Stomach (tissue), 9 donors: ENCODE data around the gene NCOA5. TPM values are rescaled to one million over a fixed set of nuclear protein-coding genes. Genes with fewer than 3 reads are reported as not detected.

ENCODE experiments used
- DNase-seq, 2 donors: peaks; one replicate each; pipeline versions ENCODE4 v3.0.0 to v3.0.0-alpha.2; 2013 to 2019
- H3K27ac ChIP-seq, 5 donors: fragments of 200-600 bp in 4 of 5; sonication (generic) in 4 of 5; one replicate each; pipeline ENCODE4 v1.5.1; 2013 to 2019; ENCODE audit warnings: mild to moderate bottlenecking in 1 of 5, moderate library complexity in 1 of 5
- H3K27me3 ChIP-seq, 3 donors: fragments of 200-600 bp; sonication (generic); one replicate each; pipeline ENCODE4 v1.5.1; 2017 to 2019; ENCODE audit warnings: mixed run types in 1 of 3
- H3K36me3 ChIP-seq, 4 donors: fragments of 200-600 bp; sonication (generic); 1 replicate in 3 of 4; 2 replicates in 1 of 4; pipeline ENCODE4 v1.5.1; 2016 to 2019
- H3K4me1 ChIP-seq, 4 donors: fragments of 200-600 bp; sonication (generic); one replicate each; pipeline ENCODE4 v1.5.1; 2016 to 2019
- H3K4me3 ChIP-seq, 4 donors: fragments of 200-600 bp; sonication (generic) in 3 of 4; one replicate each; pipeline ENCODE4 v1.5.1; 2016 to 2019; ENCODE audit warnings: mild to moderate bottlenecking in 1 of 4
- H3K9me3 ChIP-seq, 4 donors: fragments of 200-600 bp; sonication (generic); one replicate each; pipeline ENCODE4 v1.5.1; 2016 to 2019
- EP300 ChIP-seq: sonication (generic); formaldehyde crosslinking; IDR thresholded peaks from one replicate; pipeline ENCODE4 v1.6.1; 2017; ENCODE audit warnings: antibody characterized with exemption
- POLR2A ChIP-seq, 4 donors: fragments of 450-650 bp; IDR thresholded peaks; one replicate each; pipeline ENCODE4 v1.6.1; 2016; ENCODE audit warnings: antibody characterized with exemption in 4 of 4, control low read depth in 2 of 4, mild to moderate bottlenecking in 1 of 4, moderate library complexity in 1 of 4
- POLR2AphosphoS5 ChIP-seq, 3 donors: sonication (generic); formaldehyde crosslinking; IDR thresholded peaks; one replicate each; pipeline ENCODE4 v1.6.1; 2016; ENCODE audit warnings: antibody characterized with exemption in 3 of 3
- WGBS, 5 donors: extraction: QIAGEN DNeasy Blood & Tissue Kit in 3 of 5; methylation state at CpG; one replicate each; pipeline versions ENCODE4 v1.1.5 to v1.1.7; 2013 to 2018; 5-methylcytosine and 5-hydroxymethylcytosine counted together
- intact Hi-C: fragments of 100-400 bp; cut with DNase I; formaldehyde crosslinking; loops from one replicate; pipeline ENCODE4 v1.15.1; 2023; ENCODE audit warnings: low total_unique reads
- polyA plus RNA-seq, 3 donors: library from polyadenylated mRNA; stranded (reverse); fragments of 200-250 nt; gene quantifications; one replicate each; pipeline ENCODE4 v1.2.3, GENCODE V29; 2013
- total RNA-seq, 5 donors: library from RNA; depleted of rRNA; stranded (reverse); fragments of >200 nt; gene quantifications; one replicate each; pipeline versions ENCODE4 v1.1.0 to v1.2.3, GENCODE V29; 2014 to 2016
- TF ChIP-seq, protein P1 (sequence below), 7 experiments: fragments of 450-650 bp in 4 of 7; fragments of 200-600 bp in 3 of 7; sonication (generic) in 3 of 7; IDR thresholded peaks; one replicate each; pipeline ENCODE4 v1.5.1; 2016 to 2019; ENCODE audit warnings: antibody characterized with exemption in 7 of 7, control low read depth in 2 of 7, mild to moderate bottlenecking in 1 of 7
- donor health status: healthy with polysubstance abuse.
- donor health status: Bipolar disorder and iron deficiency.
- donor health status: healthy.

Gene NCOA5
- total and polyA plus RNA-seq, 8 donors, result 4.3 to 58.9 (median 11.4) TPM

DNA sequence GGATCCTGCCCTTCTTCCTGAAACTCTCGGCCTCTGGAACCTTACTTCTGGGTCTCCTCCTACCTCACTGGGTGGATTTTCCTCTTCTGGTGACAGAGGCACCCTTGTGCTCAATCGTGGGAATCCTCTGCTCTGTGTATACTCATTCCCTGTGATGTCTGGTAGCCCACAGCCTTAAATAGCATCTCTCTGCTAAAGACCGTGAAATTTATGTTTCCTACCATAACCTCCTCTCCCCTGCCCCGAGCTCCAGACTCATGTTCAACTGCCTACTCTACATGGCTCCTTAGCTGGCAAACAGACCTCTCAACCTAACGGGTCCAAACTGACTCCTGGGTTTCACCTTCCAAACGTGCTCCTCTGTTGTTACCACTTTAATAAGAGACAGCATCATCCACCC lies 71.2 kb downstream of the NCOA5 start:
- Histone ChIP-seq H3K4me1 (peaks cover 19 to 30% (median 30%) of the 10 kb centered on the region in 4 donors), H3K36me3 (no peaks in the 10 kb centered on the region), H3K4me3 (no peak overlapping the region), H3K27ac (no peak overlapping the region), H3K9me3 (no peaks in the 10 kb centered on the region), H3K27me3 (peaks cover 26 to 95% (median 43%) of the 10 kb centered on the region in 3 donors)
- WGBS, 5 donors, result 57 to 64% (median 58%) methylated on average over 6 of the region's 6 CpGs
- intact Hi-C loops, result loop anchor here (10.0 kb wide), 1 partner anchor 76 kb away; no protein-coding TSS in a partner anchor
- DNase-seq, result no peak
- TF ChIP-seq, protein P1, sequence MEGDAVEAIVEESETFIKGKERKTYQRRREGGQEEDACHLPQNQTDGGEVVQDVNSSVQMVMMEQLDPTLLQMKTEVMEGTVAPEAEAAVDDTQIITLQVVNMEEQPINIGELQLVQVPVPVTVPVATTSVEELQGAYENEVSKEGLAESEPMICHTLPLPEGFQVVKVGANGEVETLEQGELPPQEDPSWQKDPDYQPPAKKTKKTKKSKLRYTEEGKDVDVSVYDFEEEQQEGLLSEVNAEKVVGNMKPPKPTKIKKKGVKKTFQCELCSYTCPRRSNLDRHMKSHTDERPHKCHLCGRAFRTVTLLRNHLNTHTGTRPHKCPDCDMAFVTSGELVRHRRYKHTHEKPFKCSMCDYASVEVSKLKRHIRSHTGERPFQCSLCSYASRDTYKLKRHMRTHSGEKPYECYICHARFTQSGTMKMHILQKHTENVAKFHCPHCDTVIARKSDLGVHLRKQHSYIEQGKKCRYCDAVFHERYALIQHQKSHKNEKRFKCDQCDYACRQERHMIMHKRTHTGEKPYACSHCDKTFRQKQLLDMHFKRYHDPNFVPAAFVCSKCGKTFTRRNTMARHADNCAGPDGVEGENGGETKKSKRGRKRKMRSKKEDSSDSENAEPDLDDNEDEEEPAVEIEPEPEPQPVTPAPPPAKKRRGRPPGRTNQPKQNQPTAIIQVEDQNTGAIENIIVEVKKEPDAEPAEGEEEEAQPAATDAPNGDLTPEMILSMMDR (IDR thresholded peaks at IDR 0.05), result no peak

DNA sequence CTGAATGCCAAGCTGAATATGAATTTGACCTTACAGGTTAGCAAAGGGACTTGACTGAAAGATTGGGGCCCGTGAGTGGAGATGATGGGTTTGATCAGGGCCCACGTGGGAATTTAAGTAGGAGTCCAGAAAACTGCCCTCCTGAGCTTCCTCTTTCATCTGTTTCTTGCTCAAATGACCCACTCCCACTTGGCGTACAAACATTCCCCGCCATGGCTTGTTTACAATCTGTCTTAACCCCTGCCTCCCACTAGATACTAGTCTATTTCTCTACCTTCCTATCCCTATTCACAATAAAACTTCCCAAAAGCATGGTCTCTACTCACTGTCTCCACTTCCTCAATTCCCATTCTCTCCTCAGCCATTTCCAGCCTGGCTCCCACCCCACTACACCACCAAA lies 71.7 kb downstream of the NCOA5 start:
- TF ChIP-seq, protein P1 (IDR thresholded peaks at IDR 0.05), result no peak
- TF ChIP-seq POLR2A (IDR thresholded peaks at IDR 0.05) (no peak), EP300 (no peak), POLR2AphosphoS5 (IDR thresholded peaks at IDR 0.05) (no peak)
- peaks cover 28 to 95% (median 44%) of the 10 kb centered on the region in 3 donors for H3K27me3 ChIP-seq
- 32 to 41% (median 34%) methylated on average over 4 of the region's 4 CpGs for WGBS, 5 donors
- H3K27ac ChIP-seq, result no peak overlapping the region
- H3K9me3 ChIP-seq, result no peaks in the 10 kb centered on the region
- no peak for DNase-seq
- no peaks in the 10 kb centered on the region for H3K36me3 ChIP-seq
- intact Hi-C loops, result loop anchor here (10.0 kb wide), 1 partner anchor 77 kb away; no protein-coding TSS in a partner anchor
- peaks cover 19 to 34% (median 33%) of the 10 kb centered on the region in 4 donors for H3K4me1 ChIP-seq
- no peak overlapping the region for H3K4me3 ChIP-seq

DNA sequence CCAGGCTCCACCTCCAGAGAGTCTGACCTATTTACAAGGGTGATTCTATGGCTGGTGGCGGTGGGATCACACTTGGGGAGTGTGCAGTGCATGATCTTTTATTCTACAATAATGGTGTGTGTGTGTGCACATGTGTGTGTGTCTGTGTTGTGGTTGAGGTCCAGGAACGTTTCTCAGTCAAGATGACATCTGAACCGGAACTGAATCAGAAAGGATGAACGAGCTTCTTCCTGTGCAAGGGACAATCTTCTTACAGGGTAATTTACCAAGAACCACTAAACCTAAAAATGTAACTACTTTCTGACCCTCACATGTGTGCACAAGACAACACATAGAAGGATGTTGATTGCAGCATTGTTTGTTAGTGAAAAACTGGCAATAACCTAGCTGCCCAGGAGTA lies 72.5 kb downstream of the NCOA5 start:
- Histone ChIP-seq H3K36me3 (no peaks in the 10 kb centered on the region), H3K27ac (no peak overlapping the region), H3K4me3 (no peak overlapping the region), H3K9me3 (no peaks in the 10 kb centered on the region), H3K27me3 (peaks cover 30 to 95% (median 44%) of the 10 kb centered on the region in 3 donors), H3K4me1 (peaks cover 15 to 32% (median 24%) of the 10 kb centered on the region in 4 donors)
- WGBS, 5 donors, result 67 to 74% (median 69%) methylated on average over 4 of the region's 4 CpGs
- TF ChIP-seq EP300, result no peak
- TF ChIP-seq, protein P1 (IDR thresholded peaks at IDR 0.05), result no peak
- TF ChIP-seq POLR2A (IDR thresholded peaks at IDR 0.05), result no peak
- no peak for TF ChIP-seq POLR2AphosphoS5 (IDR thresholded peaks at IDR 0.05)
- no peak for DNase-seq
- intact Hi-C loops, result loop anchor here (10.0 kb wide), 1 partner anchor 78 kb away; no protein-coding TSS in a partner anchor

DNA sequence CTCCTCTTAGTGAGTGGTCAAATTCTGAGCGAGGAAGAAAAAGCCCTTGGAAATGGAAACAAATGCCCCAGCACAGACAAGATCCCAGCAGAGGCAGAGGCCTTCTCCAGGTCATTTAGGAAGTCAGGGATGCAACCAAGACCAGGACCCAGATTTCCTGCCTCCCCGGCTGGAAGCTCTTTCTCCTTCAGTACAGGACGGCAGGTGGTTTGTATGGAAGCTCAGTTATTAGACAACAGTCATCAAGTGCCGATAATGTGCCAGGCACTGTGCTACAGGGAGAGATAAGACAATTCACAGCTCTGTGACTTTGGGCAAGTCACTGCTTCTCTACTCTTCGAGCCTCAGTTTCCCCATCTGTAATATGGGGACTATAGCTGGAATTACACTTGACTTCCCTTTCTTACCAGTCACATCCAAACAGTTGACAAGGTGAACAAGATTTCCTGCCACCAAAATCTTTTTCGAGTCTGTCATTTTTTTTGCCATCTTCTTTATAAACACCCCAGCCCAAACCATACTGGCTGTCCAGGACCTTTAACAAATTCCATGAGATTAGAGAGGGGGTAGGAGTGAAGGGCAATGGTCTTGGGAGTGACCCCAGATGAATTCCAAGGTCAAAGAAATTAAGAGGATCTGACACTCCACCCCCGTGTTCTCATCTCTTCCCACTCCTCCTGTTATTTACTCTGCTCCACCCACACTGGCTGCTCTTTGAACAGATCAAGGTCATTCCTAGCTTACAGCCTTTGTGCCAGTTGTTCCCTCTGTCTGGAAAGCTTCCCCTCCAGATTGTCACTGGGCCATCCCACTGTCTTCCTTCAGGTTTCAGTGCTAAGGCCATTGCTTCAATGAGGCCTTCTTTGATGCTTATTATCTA lies 75.0 kb downstream of the NCOA5 start:
- intact Hi-C loops, result loop anchor here (10.0 kb wide), 1 partner anchor 80 kb away; no protein-coding TSS in a partner anchor
- WGBS, 5 donors, result 55 to 67% (median 62%) methylated on average over 7 of the region's 7 CpGs
- Histone ChIP-seq H3K4me1 (peaks cover 6 to 44% (median 18%) of the 10 kb centered on the region in 4 donors), H3K36me3 (no peaks in the 10 kb centered on the region), H3K27ac (no peak overlapping the region), H3K4me3 (peak overlapping the region in 1 of 4 donors; percentile 33), H3K27me3 (peaks cover 36 to 95% (median 50%) of the 10 kb centered on the region in 3 donors), H3K9me3 (no peaks in the 10 kb centered on the region)
- TF ChIP-seq EP300 (no peak), POLR2AphosphoS5 (IDR thresholded peaks at IDR 0.05) (no peak)
- no peak for DNase-seq
